ENCODE measurements around the gene ELF5.

The ELF5 gene

DNA sequence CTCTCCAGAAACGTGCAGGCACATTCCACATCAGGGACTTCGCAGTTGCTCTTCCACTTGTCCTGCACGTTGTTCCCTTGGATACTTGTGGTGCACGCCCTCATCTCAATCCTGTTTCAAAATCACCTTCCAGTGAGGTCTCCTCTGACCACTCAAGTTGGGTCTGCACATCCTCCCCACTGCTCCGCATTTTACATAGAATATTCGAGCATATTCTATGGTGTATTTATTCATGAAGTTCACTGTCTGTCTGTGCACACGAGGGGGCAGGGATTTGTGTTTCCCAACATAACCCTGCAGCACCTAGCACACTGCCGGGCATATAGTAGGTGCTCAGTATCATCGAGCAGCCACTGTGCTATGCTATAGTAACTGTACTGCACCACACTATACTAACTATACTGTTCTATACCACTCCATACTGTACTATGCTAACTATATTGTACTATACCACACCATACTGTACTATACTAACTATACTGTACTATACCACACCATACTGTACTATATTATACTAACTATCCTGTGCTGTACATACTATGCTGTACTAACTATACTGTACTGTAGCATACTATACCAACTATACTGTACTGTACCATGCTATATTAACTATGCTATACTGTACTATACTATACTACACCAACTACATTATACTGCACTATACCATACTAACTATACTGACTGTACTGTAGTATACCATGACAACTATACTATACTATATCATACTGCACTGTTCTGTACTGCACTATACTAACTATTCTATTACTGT lies 30.3 kb downstream of the ELF5 start:
- TF ChIP-seq, protein P1, sequence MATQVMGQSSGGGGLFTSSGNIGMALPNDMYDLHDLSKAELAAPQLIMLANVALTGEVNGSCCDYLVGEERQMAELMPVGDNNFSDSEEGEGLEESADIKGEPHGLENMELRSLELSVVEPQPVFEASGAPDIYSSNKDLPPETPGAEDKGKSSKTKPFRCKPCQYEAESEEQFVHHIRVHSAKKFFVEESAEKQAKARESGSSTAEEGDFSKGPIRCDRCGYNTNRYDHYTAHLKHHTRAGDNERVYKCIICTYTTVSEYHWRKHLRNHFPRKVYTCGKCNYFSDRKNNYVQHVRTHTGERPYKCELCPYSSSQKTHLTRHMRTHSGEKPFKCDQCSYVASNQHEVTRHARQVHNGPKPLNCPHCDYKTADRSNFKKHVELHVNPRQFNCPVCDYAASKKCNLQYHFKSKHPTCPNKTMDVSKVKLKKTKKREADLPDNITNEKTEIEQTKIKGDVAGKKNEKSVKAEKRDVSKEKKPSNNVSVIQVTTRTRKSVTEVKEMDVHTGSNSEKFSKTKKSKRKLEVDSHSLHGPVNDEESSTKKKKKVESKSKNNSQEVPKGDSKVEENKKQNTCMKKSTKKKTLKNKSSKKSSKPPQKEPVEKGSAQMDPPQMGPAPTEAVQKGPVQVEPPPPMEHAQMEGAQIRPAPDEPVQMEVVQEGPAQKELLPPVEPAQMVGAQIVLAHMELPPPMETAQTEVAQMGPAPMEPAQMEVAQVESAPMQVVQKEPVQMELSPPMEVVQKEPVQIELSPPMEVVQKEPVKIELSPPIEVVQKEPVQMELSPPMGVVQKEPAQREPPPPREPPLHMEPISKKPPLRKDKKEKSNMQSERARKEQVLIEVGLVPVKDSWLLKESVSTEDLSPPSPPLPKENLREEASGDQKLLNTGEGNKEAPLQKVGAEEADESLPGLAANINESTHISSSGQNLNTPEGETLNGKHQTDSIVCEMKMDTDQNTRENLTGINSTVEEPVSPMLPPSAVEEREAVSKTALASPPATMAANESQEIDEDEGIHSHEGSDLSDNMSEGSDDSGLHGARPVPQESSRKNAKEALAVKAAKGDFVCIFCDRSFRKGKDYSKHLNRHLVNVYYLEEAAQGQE (IDR thresholded peaks at IDR 0.05; ENCODE audit: insufficient read depth in 1 of 2, low read depth in 2 of 2, low read length in 2 of 2), result no peak
- TF ChIP-seq FOXP2 (optimal IDR thresholded peaks at IDR 0.05; ENCODE audit: borderline replicate concordance, extremely low read depth, extremely low read length, insufficient read depth) (no peak), POLR2AphosphoS5 (IDR thresholded peaks at IDR 0.05; ENCODE audit: low read depth, low read length) (no peak), SIN3A (IDR thresholded peaks at IDR 0.05; ENCODE audit: borderline replicate concordance, insufficient read depth, low read length) (no peak), TAF1 (IDR thresholded peaks at IDR 0.05; ENCODE audit: borderline replicate concordance, insufficient read depth, low read length) (no peak)

DNA sequence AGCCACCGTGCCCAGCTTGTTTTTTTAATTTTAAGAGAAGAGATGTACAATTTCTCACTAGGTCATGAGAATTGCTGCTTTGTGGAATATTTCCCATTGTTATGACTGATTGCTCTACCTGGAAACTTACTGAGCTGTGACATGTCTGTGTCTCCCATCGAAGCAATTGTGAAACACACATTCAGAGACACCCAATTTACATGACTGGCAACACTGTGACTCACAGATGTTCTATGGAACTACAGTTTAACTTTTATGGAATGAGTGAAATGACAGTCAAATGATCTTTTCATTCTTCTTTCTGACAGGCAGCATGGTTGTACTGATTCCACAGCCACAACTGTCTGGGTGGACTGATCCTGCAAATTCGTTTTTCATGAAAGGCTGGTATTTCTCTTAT lies 32.3 kb downstream of the ELF5 start:
- TF ChIP-seq TAF1 (IDR thresholded peaks at IDR 0.05; ENCODE audit: borderline replicate concordance, insufficient read depth, low read length) (no peak), FOXP2 (optimal IDR thresholded peaks at IDR 0.05; ENCODE audit: borderline replicate concordance, extremely low read depth, extremely low read length, insufficient read depth) (no peak), SIN3A (IDR thresholded peaks at IDR 0.05; ENCODE audit: borderline replicate concordance, insufficient read depth, low read length) (no peak), POLR2AphosphoS5 (IDR thresholded peaks at IDR 0.05; ENCODE audit: low read depth, low read length) (no peak)
- TF ChIP-seq, protein P1 (IDR thresholded peaks at IDR 0.05; ENCODE audit: insufficient read depth in 1 of 2, low read depth in 2 of 2, low read length in 2 of 2), result no peak

DNA sequence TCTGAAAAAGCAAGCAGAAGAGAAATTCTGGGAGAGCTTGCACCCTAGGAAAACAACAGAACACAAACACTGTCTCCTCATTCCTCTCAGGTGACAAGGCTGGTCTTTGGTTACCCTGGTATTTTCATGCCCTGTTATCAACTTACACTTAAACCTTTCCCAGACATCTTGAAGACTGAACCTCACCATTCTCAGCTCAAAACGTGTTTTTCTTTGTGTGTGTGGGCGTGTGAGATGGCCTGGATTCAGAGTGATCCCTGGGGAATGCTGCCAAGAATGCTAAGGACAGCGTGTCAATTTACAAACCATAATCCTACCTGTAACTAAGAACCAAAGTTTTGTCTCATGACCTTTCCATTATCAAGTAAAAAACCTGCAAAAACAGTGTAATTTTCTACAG lies 33.3 kb downstream of the ELF5 start:
- no peak for TF ChIP-seq POLR2AphosphoS5 (IDR thresholded peaks at IDR 0.05; ENCODE audit: low read depth, low read length)
- TF ChIP-seq, protein P1 (IDR thresholded peaks at IDR 0.05; ENCODE audit: insufficient read depth in 1 of 2, low read depth in 2 of 2, low read length in 2 of 2), result no peak
- no peak for TF ChIP-seq TAF1 (IDR thresholded peaks at IDR 0.05; ENCODE audit: borderline replicate concordance, insufficient read depth, low read length)
- TF ChIP-seq SIN3A (IDR thresholded peaks at IDR 0.05; ENCODE audit: borderline replicate concordance, insufficient read depth, low read length), result no peak
- no peak for TF ChIP-seq FOXP2 (optimal IDR thresholded peaks at IDR 0.05; ENCODE audit: borderline replicate concordance, extremely low read depth, extremely low read length, insufficient read depth)

DNA sequence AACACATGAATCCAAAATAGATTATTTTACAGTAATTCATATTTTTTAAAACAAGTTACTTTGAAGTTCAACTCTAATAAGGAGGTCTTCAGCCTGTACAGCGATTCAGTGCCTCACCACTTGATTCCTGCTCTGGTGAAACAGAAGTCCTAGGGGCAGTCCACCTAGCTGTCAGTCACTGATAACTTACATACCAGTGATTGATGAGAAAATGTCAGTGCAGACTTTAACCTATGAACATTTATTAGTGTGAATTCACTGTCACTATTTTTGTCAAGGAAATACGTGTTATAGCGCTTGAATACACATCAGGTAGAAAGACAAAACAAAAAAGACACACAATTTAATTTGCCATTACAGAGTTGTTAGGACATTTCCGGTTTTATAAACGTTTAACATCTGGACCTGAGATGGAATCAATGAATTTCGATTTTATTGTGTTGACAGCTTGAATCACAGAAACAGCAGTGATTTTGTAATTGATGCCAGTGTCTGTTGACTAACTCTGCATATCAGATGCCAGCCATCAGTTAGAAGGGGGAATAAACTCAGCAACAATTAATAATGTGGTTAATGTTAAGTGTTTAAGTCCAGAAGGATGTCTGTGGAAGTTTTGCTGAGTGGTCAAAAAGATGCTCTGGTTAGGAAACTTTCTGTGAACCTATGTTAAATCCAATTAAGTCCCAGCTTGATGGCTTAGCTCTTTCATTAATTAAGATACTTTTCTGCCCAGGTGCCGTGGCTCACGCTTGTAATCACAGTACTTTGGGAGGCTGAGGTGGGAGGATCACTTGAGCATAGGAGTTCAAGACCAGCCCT lies 34.5 kb downstream of the ELF5 start:
- TF ChIP-seq SIN3A (IDR thresholded peaks at IDR 0.05; ENCODE audit: borderline replicate concordance, insufficient read depth, low read length) (no peak), FOXP2 (optimal IDR thresholded peaks at IDR 0.05; ENCODE audit: borderline replicate concordance, extremely low read depth, extremely low read length, insufficient read depth) (no peak), TAF1 (IDR thresholded peaks at IDR 0.05; ENCODE audit: borderline replicate concordance, insufficient read depth, low read length) (no peak), POLR2AphosphoS5 (IDR thresholded peaks at IDR 0.05; ENCODE audit: low read depth, low read length) (no peak)
- TF ChIP-seq, protein P1 (IDR thresholded peaks at IDR 0.05; ENCODE audit: insufficient read depth in 1 of 2, low read depth in 2 of 2, low read length in 2 of 2), result no peak

Measured in PFSK-1 (cell line).